ENCODE results near the gene PTH2R. TPM values are rescaled to one million over a fixed set of nuclear protein-coding genes. Genes with fewer than 3 reads are reported as not detected.

Gene PTH2R
- total and polyA plus RNA-seq, 9 of the 15 experiments (the other 6 are each of a cell fraction or from before 2014, with no cell fraction given): 2.7 to 8.8 (median 4.2) TPM

DNA sequence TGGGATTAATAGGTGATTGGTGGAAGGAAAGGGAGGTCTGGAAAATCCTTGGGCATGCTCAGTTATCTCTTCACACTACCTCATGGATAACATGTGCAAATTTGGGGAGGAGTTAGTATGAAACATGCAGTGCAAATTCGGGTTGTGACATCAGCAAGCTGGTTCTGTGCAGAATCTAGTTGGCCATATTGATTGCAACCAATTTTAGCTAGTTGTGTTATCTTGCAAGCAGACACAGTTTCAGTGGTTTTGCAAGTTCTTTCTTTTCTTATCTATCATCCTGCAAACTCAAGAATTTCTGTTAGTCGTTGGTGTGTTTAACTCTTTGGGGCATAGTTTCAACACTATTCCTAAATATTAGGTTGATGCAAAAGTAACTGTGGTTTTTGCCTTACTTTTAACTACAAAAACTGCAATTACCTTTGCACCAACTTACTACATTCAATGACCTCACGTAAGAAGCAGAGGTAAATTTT, 135.4 kb downstream of the PTH2R start (continued):
- peak; percentile 56; the same call in 1 of the 2 replicates for TF ChIP-seq GATAD2A (IDR thresholded peaks at IDR 0.05)
- TF ChIP-seq NR2C1 (IDR thresholded peaks at IDR 0.05): no peak
- TF ChIP-seq NR2C1 (tag; IDR thresholded peaks at IDR 0.05): peak; percentile 35; the same call in 1 of the 2 replicates
- peak; percentile 86 for TF ChIP-seq STAT5A (IDR thresholded peaks at IDR 0.05; ENCODE audit: borderline replicate concordance, low read length)
- 0 out of 2 replicates have a peak, but pooled peaks have one; percentile 4 for TF ChIP-seq POLR2H (tag; IDR thresholded peaks at IDR 0.05; ENCODE audit: low read depth)
- TF ChIP-seq EHMT2 (IDR thresholded peaks at IDR 0.05): peak; percentile 79; the same call in 1 of the 2 replicates
- peak; percentile 42 to 46; a peak in 3 of 4 replicates for TF ChIP-seq MNT (conservative IDR thresholded peaks at IDR 0.05)
- TF ChIP-seq MAZ (CRISPR knock-in tag; conservative IDR thresholded peaks at IDR 0.05 in 1 of 2, IDR thresholded peaks at IDR 0.05 in 1 of 2): peak in 1 of 2 experiments; percentile 37; a peak in 1 of 4 replicates
- TF ChIP-seq CUX1 (CRISPR knock-in tag; IDR thresholded peaks at IDR 0.05): peak; percentile 72; the same call in 1 of the 2 replicates
- no peak for TF ChIP-seq ZNF197 (CRISPR knock-in tag; IDR thresholded peaks at IDR 0.05; ENCODE audit: low read depth)
- TF ChIP-seq TBL1XR1 (IDR thresholded peaks at IDR 0.05; ENCODE audit: low read length in 2 of 2): peak in 1 of 2 experiments; percentile 67; a peak in 2 of 4 replicates
- TF ChIP-seq ZNF644 (tag; IDR thresholded peaks at IDR 0.05; ENCODE audit: low read depth): 0 out of 2 replicates have a peak, but pooled peaks have one; percentile 48
- TF ChIP-seq CBX3 (IDR thresholded peaks at IDR 0.05; ENCODE audit: borderline replicate concordance in 1 of 2, low read length in 2 of 2): peak in 1 of 2 experiments; percentile 63; a peak in 2 of 3 replicates
- TF ChIP-seq TEAD4 (IDR thresholded peaks at IDR 0.05; ENCODE audit: low read length): peak; percentile 97
- no peak for TF ChIP-seq TEAD4 (CRISPR knock-in tag; IDR thresholded peaks at IDR 0.05; ENCODE audit: borderline replicate concordance)
- TF ChIP-seq MLLT1 (IDR thresholded peaks at IDR 0.05): peak in 1 of 2 experiments; percentile 40; a peak in 1 of 4 replicates
- 0 out of 4 replicates have a peak, but pooled peaks of 1 of the 2 experiments have one; percentile 49 for TF ChIP-seq TEAD1 (CRISPR knock-in tag; IDR thresholded peaks at IDR 0.05)
- peak; percentile 54; the same call in 1 of the 2 replicates for TF ChIP-seq ZNF766 (CRISPR knock-in tag; conservative IDR thresholded peaks at IDR 0.05)
- TF ChIP-seq PML (IDR thresholded peaks at IDR 0.05; ENCODE audit: low read length): peak; percentile 88
